Endothelial cell of hepatic sinusoid (primary cell): Measurements from ENCODE around the gene GRHPR.
"Not testable (repeated sequence)": the region's sequence is repeated elsewhere in the genome, so short reads cannot be mapped to it uniquely, and the experiment has no call there.

Experiments
- in situ Hi-C: cut with HindIII; loops from 2 replicates; pipeline ENCODE4 v1.10.0; 2017; ENCODE audit warnings: low sequenced_read_pairs

GRHPR gene

DNA sequence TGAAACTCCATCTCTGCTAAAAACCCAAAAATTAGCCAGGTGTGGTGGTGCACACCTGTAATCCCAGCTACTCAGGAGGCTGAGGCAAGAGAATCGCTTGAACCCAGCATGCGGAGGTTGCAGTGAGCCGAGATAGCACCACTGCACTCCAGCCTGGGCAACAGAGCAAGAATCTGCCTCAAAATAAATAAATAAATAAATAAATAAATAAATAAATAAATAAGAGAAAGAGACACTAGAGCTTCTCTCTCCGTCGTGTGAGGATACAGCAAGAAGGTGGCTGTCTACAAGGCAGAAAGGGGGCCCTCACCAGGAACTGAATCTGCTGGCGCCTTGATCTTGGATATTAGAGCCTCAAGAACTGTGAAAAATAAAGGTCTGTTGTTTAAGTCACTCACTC, 51.5 kb downstream of the GRHPR start:
- in situ Hi-C loops = not testable (repeated sequence)

DNA sequence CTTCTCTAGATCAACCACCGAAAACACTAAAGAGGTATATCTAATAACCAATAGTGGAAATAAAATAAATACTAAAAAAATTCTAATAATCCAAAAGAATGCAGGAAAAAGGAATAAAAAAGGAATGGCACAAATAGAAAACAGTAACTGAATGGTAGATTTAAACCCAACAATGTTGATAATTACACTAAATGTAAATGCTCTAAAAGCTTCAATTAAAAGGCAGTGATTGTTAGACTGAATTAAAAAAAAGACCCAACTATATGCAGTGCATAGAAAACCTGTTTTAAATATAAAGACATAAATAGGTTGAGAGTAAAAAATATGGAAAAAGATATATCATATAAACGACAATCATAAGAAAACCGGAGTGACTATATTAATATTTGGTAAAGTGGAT, 51.9 kb downstream of the GRHPR start:
- in situ Hi-C loops = no loop called here

DNA sequence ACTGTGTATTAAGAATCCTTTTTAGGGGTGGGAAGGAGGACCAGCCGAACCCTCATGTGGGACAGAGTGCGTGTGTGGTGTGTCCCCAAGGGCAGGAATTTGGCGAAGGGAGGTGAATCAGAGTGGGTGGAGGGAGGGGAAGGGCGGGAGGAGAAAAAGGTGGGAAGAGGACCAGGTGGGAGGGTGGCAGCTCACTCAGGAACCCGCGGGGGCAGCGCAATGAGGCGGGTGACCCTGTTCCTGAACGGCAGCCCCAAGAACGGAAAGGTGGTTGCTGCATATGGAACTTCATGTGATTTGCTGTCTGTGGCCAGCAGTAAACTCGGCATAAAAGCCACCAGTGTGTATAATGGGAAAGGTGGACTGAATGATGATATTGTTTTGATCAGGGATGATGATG, 54.4 kb downstream of the GRHPR start:
- in situ Hi-C loops = no loop called here

GRCh38 chr9:37477443-37477842, 54.9 kb downstream of the GRHPR start:
- in situ Hi-C loops = not testable (repeated sequence)

DNA sequence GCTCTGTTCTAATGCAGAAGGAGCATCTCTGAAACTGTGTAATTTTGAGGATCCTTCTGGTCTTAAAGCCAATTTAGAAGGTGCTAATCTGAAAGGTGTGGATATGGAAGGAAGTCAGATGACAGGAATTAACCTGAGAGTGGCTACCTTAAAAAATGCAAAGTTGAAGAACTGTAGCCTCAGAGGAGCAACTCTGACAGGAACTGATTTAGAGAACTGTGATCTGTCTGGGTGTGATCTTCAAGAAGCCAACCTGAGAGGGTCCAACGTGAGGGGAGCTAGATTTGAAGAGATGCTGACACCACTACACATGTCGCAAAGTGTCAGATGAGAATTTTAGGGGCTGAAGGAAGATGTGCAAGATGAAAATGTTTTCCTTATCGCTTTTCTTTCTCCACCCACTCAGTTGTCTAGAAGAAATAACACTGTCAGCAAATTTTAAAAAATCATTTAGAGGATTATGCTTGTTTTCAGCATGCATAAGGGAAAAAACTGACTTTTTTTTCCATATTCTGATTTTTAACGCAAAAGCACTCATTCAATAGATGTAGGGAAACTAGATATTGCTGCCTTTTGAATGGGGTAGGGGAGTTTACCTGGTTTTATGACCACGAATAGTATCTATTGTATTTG, 55.6 kb downstream of the GRHPR start:
- in situ Hi-C loops = not testable (repeated sequence)

DNA sequence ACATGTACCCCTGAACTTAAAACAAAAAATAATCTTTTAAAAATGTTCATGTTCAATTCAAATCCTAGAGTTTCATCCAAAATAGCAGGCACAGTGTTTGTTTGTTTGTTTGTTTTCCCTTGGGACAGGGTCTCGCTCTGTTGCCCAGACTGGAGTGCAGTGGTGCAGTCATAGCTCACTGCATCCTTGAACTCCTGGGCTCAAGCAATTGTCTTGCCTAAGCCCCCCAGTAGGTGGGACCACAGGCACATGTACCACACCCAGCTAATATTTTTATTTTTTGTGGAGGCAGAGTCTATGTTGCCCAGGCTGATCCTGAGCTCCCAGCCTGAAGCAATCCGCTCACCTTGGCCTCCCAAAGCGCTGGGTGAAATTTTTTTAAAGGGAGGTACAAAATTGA, 58.3 kb downstream of the GRHPR start:
- in situ Hi-C loops = loop anchor here (10.0 kb wide), 1 partner anchor 46 kb away; no protein-coding TSS in a partner anchor

DNA sequence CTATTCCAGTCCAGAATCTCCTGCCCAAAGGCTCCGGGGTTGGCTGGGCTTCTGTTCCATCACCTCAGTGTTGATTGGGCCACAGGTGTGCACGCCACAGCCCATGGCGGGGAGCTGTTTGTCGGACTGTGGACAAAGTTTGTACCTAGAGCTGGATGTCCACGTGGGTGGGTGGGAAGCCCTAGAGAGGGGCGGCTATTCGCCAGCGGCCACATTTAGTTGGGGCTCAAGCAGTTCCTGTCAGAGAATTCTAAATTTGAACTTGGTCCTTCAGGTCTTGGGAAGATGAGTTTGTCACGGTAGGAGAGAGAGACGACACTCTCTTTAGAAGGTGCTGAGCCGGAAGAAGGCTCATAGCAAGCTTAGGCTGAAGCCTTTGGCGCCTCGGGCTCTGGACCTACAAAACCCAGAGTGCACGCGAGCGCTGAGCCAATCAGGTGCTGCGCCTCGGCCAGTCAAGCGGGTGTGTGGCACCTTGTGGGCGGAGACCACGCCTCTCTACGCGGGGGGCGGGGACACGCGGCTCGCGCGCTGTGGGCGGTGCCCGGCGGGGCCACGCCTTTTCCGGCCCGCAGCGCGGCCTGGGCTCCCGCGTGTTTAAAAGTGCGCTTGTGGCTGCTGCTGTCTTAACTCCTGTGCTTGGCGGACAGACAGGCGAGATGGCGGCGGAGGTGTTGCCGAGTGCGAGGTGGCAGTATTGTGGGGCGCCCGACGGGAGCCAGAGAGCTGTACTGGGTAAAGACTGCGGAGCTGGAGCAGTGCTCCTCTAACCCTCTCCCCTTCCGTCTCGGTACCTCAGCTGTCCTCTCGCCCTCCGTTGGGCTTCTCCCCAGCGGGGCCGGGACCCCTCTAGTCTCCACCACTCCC, 63.1 kb downstream of the GRHPR start, which contains the start of gene POLR1E:
POLR1E (plus strand) TSS at position 560 of the 867 bp plus-strand sequence; CDS start at position 660, 100 bp downstream.
- in situ Hi-C loops = loop anchor here (10.0 kb wide), 1 partner anchor 51 kb away; no protein-coding TSS in a partner anchor

DNA sequence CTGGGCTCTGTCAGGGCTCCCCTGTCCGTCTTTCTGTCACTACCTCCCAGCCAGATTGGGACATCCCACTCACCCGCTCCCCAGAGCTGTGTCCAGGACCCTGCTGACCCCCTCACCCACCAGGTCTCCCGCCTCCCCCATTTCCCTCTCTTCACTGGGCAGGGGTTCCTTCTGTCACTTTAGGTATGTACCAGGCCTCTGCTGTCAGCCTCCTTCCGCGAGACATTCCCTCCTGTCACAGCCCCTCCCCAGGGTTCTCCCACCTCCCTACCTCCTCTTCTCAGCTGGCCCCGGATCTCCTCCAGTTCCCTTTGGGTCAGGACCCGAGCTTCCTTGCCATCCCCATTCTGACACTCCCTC, 63.7 kb downstream of the GRHPR start:
- in situ Hi-C loops = loop anchor here (10.0 kb wide), 1 partner anchor 51 kb away; no protein-coding TSS in a partner anchor
